Fibroblast of peridontal ligament (primary cell): ENCODE data around the gene KLKB1.
"Not testable (repeated sequence)": the region's sequence is repeated elsewhere in the genome, so short reads cannot be mapped to it uniquely, and the experiment has no call there.

Source experiments
- DNase-seq: peaks from one replicate; pipeline ENCODE4 v3.0.0-alpha.2; 2010; ENCODE audit errors: extremely low read depth

The KLKB1 gene

GRCh38 chr4:186265250-186265649, 37.9 kb downstream of the KLKB1 start:
- DNase-seq: not testable (repeated sequence)

- no peak for DNase-seq
Observed at GRCh38 chr4:186265683-186266652, 38.7 kb downstream of the KLKB1 start, which contains the start of gene F11. TSS of gene F11 (plus strand) at chr4:186266189. CDS start at chr4:186267137, 948 bp downstream.

GRCh38 chr4:186266729-186267456, 39.6 kb downstream of the KLKB1 start:
- peak; percentile 11 for DNase-seq

GRCh38 chr4:186271081-186271678, 43.9 kb downstream of the KLKB1 start:
- DNase-seq: no peak

- no peak for DNase-seq
Observed at GRCh38 chr4:186272699-186273391, 45.5 kb downstream of the KLKB1 start.

GRCh38 chr4:186273392-186273789, 46.1 kb downstream of the KLKB1 start:
- DNase-seq: not testable (repeated sequence)

GRCh38 chr4:186283311-186283710, 56.0 kb downstream of the KLKB1 start:
- no peak for DNase-seq

GRCh38 chr4:186285147-186285546, 57.8 kb downstream of the KLKB1 start:
- no peak for DNase-seq

GRCh38 chr4:186286581-186286980, 59.3 kb downstream of the KLKB1 start:
- no peak for DNase-seq

- no peak for DNase-seq
Observed at GRCh38 chr4:186291256-186291890, 64.1 kb downstream of the KLKB1 start.

- DNase-seq: no peak
Observed at GRCh38 chr4:186294160-186294559, 66.9 kb downstream of the KLKB1 start.

- no peak for DNase-seq
Observed at GRCh38 chr4:186296481-186296880, 69.2 kb downstream of the KLKB1 start.

- DNase-seq: peak; percentile 82
Observed at GRCh38 chr4:186297013-186297645, 69.8 kb downstream of the KLKB1 start.

- no peak for DNase-seq
Observed at GRCh38 chr4:186298031-186298647, 70.8 kb downstream of the KLKB1 start.

GRCh38 chr4:186299291-186299690, 72.0 kb downstream of the KLKB1 start:
- DNase-seq: no peak

- DNase-seq: no peak
Observed at GRCh38 chr4:186300659-186301390, 73.5 kb downstream of the KLKB1 start.

GRCh38 chr4:186304216-186304615, 76.9 kb downstream of the KLKB1 start:
- no peak for DNase-seq

- DNase-seq: no peak
Observed at GRCh38 chr4:186304866-186305505, 77.7 kb downstream of the KLKB1 start.

GRCh38 chr4:186307497-186307896, 80.2 kb downstream of the KLKB1 start:
- DNase-seq: no peak
